GM12878 (cell line): ENCODE data around the gene MSL1. TPM values are rescaled to one million over a fixed set of nuclear protein-coding genes. Genes with fewer than 3 reads are reported as not detected.

Source experiments
- ATAC-seq: fragments of 200-7000 bp; cut with Tn5 transposase; 3 replicates; pipeline ENCODE4 v1.9.1; 2020; ENCODE audit warnings: mild to moderate bottlenecking, moderate library complexity
- BruUV-seq: library from RNA; stranded (reverse); fragments of 400-500 nt; replicated peaks from 2 replicates; lab custom pipeline; 2021; lab: Mats Ljungman, UMichigan
- CTCF ChIA-PET: fragments of 300-600 bp; sonication (Branson Sonifier 250); formaldehyde crosslinking; extraction: SDS; loops from one replicate; lab custom pipeline; 2021; ENCODE audit warnings: inconsistent platforms; lab: Yijun Ruan, JAX
- POLR2A ChIA-PET: fragments of 350-600 bp; formaldehyde crosslinking; extraction: SDS; loops from one replicate; lab custom pipeline; 2021; ENCODE audit warnings: inconsistent platforms; lab: Charles Lee
- RAD21 ChIA-PET: fragments of 300-600 bp; sonication (Branson Sonifier 250); formaldehyde crosslinking; loops from one replicate; lab custom pipeline; 2023; ENCODE audit warnings: antibody characterized with exemption; ENCODE audit not compliant: unreplicated experiment; lab: Charles Lee
- SMC1A ChIA-PET: fragments of 300-600 bp; sonication (Branson Sonifier 250); formaldehyde crosslinking; loops from one replicate; lab custom pipeline; 2023; ENCODE audit not compliant: unreplicated experiment, uncharacterized antibody; lab: Charles Lee
- DNase-seq: peaks from one replicate; pipeline ENCODE4 v3.0.0-alpha.2; 2011; ENCODE audit warnings: low read depth, low spot score
- FAIRE-seq: peaks from 3 replicates; lab custom pipeline; 2011; peaks lifted over from hg19 to GRCh38; lab: Jason Lieb, UNC
- H2AFZ ChIP-seq: 2 replicates; pipeline ENCODE4 v1.6.0; 2011; ENCODE audit warnings: low read depth, low read length, control low read depth; ENCODE audit not compliant: control insufficient read depth
- H3K27ac ChIP-seq: 2 replicates; pipeline ENCODE4 v1.5.1; 2011; ENCODE audit warnings: control low read depth; ENCODE audit not compliant: control insufficient read depth, insufficient read depth
- H3K27me3 ChIP-seq, 2 experiments: replicated peaks in 1 of 2; 2 replicates each; pipeline versions ENCODE4 v1.6.0 to v1.6.1; 2011; ENCODE audit warnings: low read length in 1 of 2; ENCODE audit not compliant: control insufficient read depth in 2 of 2, insufficient read depth in 2 of 2
- H3K36me3 ChIP-seq, 2 experiments: 2 replicates each; pipeline ENCODE4 v1.5.1; 2011; ENCODE audit warnings: low read length in 1 of 2; ENCODE audit not compliant: control insufficient read depth in 2 of 2, insufficient read depth in 2 of 2
- H3K4me1 ChIP-seq: 2 replicates; pipeline ENCODE4 v1.6.1; 2011; ENCODE audit warnings: mild to moderate bottlenecking, low read length, moderate library complexity, mixed read lengths; ENCODE audit not compliant: control insufficient read depth, insufficient read depth
- H3K4me2 ChIP-seq: 2 replicates; pipeline ENCODE4 v1.6.0; 2011; ENCODE audit warnings: control low read depth; ENCODE audit not compliant: control insufficient read depth, insufficient read depth
- H3K4me3 ChIP-seq: fragments of 200-600 bp; sonication (generic); 2 replicates; pipeline ENCODE4 v1.5.1; 2016
- H3K79me2 ChIP-seq: 2 replicates; pipeline ENCODE4 v1.6.0; 2011; ENCODE audit warnings: low read length; ENCODE audit not compliant: control insufficient read depth, insufficient read depth
- H3K9ac ChIP-seq: 2 replicates; pipeline ENCODE4 v1.8.0; 2011; ENCODE audit warnings: low read length, control low read depth, mixed read lengths; ENCODE audit not compliant: control insufficient read depth, insufficient read depth
- H3K9me3 ChIP-seq: replicated peaks from 3 replicates; pipeline ENCODE4 v1.5.1; 2011; ENCODE audit warnings: mild to moderate bottlenecking, low read length; ENCODE audit not compliant: control insufficient read depth, insufficient read depth
- H4K20me1 ChIP-seq: 2 replicates; pipeline ENCODE4 v1.6.0; 2011; ENCODE audit not compliant: control insufficient read depth, insufficient read depth
- ATF3 ChIP-seq: IDR thresholded peaks from 2 replicates; pipeline ENCODE4 v1.6.1; 2011; ENCODE audit warnings: low read depth, mild to moderate bottlenecking, low read length, moderate library complexity, borderline replicate concordance; ENCODE audit errors: extremely low read depth
- BHLHE40 ChIP-seq, 2 experiments: fragments of 450-650 bp in 1 of 2; IDR thresholded peaks; 2 replicates each; pipeline ENCODE4 v1.6.1; 2011 to 2017; ENCODE audit warnings: low read depth in 2 of 2, borderline replicate concordance in 1 of 2, improper control_type of control experiment in 1 of 2, low read length in 1 of 2, mild to moderate bottlenecking in 1 of 2
- PAX5 ChIP-seq: IDR thresholded peaks from 2 replicates; pipeline ENCODE4 v1.6.1; 2011; ENCODE audit warnings: low read depth, low read length, borderline replicate concordance
- POLR2AphosphoS2 ChIP-seq: IDR thresholded peaks from 2 replicates; pipeline ENCODE4 v1.6.1; 2011; ENCODE audit warnings: low read depth, mild to moderate bottlenecking, low read length, improper control_type of control experiment, moderate library complexity
- RAD21 ChIP-seq: IDR thresholded peaks from 2 replicates; pipeline ENCODE4 v1.6.1; 2011; ENCODE audit warnings: mild to moderate bottlenecking, low read depth, low read length, moderate library complexity; ENCODE audit not compliant: insufficient read depth
- SKIL ChIP-seq: fragments of 450-650 bp; IDR thresholded peaks from 2 replicates; pipeline ENCODE4 v1.6.1; 2017; ENCODE audit warnings: mild to moderate bottlenecking, low read depth, inconsistent platforms; ENCODE audit not compliant: poor library complexity, severe bottlenecking
- SPI1 ChIP-seq: IDR thresholded peaks from 2 replicates; pipeline ENCODE4 v1.6.1; 2011; ENCODE audit warnings: low read depth, mild to moderate bottlenecking, low read length, moderate library complexity, borderline replicate concordance; ENCODE audit not compliant: insufficient read depth
- TARDBP ChIP-seq: IDR thresholded peaks from 2 replicates; pipeline ENCODE4 v1.6.1; 2016; ENCODE audit warnings: borderline replicate concordance
- TBL1XR1 ChIP-seq: IDR thresholded peaks from 2 replicates; pipeline ENCODE4 v1.6.1; 2012; ENCODE audit warnings: low read depth, low read length, improper control_type of control experiment
- ZBTB33 ChIP-seq: fragments of 450-650 bp; IDR thresholded peaks from 2 replicates; pipeline ENCODE4 v1.6.1; 2017; ENCODE audit warnings: mild to moderate bottlenecking
- WGBS: methylation state at CpG from one replicate; pipeline ENCODE4 v1.1.6; 2016; ENCODE audit warnings: low lambda C conversion rate; ENCODE audit not compliant: insufficient replicate concordance, insufficient coverage; ENCODE audit errors: missing lambda C conversion rate; 5-methylcytosine and 5-hydroxymethylcytosine counted together
- in situ Hi-C: fragments of 300-500 bp; cut with MboI; formaldehyde crosslinking; loops from 9 replicates; pipeline ENCODE4 v1.14.3; 2018; ENCODE audit warnings: mixed read lengths
- intact Hi-C: fragments of 100-400 bp; cut with micrococcal nuclease; formaldehyde crosslinking; loops from one replicate; pipeline ENCODE4 v1.14.2; 2022; ENCODE audit not compliant: unreplicated experiment
- polyA plus RNA-seq, 11 experiments: library from polyadenylated mRNA; depleted of rRNA in 4 of 11; unstranded in 6 of 11; stranded (reverse) in 5 of 11; fragments of >200 nt; fragmentation: Nextera tagmentation in 4 of 11; fragmentation: Illumina TruSeq in 1 of 11; extraction: Ambion mirVana in 4 of 11; extraction: Trizol in 1 of 11; gene quantifications; 1 replicate in 1 of 11; 2 replicates in 10 of 11; pipeline versions ENCODE4 v1.2.1 to v1.2.3, GENCODE V29; 2011 to 2016; ENCODE audit warnings: inconsistent platforms in 2 of 11, missing spikeins in 2 of 11, low read depth in 1 of 11
- total RNA-seq, 4 experiments: library from RNA; depleted of rRNA in 3 of 4; stranded (reverse); fragments of >200 nt in 3 of 4; fragmentation: Illumina TruSeq in 1 of 4; extraction: Trizol in 1 of 4; gene quantifications; 2 replicates each; pipeline versions ENCODE4 v1.2.1 to v1.2.3, GENCODE V29; 2013 to 2021
- TF ChIP-seq, protein P1 (sequence below): fragments of 450-650 bp; formaldehyde crosslinking; IDR thresholded peaks from 2 replicates; pipeline ENCODE4 v1.4.0; 2020; ENCODE audit warnings: mild to moderate bottlenecking, moderate library complexity
- TF ChIP-seq, protein P2 (sequence below): fragments of 450-650 bp; IDR thresholded peaks from 2 replicates; pipeline ENCODE4 v1.6.1; 2017; ENCODE audit warnings: antibody characterized with exemption, mild to moderate bottlenecking, moderate library complexity

MSL1 gene
- total and polyA plus RNA-seq, 10 of the 15 experiments (the other 5 are each of a cell fraction or from before 2014, with no cell fraction given): 6.1 to 95.2 (median 51.8) TPM

DNA sequence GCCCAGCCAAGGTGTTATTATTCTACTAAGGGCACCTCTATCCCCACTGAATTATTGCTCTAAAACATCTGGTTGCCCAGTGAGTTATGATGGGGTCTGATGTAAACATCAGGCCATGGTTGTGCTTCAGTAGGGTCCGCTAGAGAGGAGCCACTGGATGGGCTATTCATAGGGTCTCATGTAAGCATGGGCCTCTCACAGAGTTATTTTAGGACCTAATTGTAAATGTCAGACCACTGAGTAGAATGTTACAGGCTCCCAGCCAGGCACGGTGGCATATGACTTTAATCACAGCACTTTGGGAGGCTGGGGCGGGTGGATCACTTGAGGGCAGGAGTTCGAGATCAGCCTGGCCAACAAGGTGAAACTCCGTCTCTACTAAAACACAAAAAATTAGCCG, 60.8 kb downstream of the MSL1 start:
- intact Hi-C loops: no loop called here
- Histone ChIP-seq H3K9me3 (no peaks in the 10 kb centered on the region), H3K9ac (no peak overlapping the region), H4K20me1 (no peaks in the 10 kb centered on the region), H3K36me3 (no peaks in the 10 kb centered on the region), H3K4me1 (no peaks in the 10 kb centered on the region), H3K4me3 (no peak overlapping the region), H3K4me2 (no peak overlapping the region), H3K27me3 (no peaks in the 10 kb centered on the region), H3K79me2 (no peaks in the 10 kb centered on the region), H2AFZ (no peak overlapping the region), H3K27ac (no peak overlapping the region)
- in situ Hi-C loops: no loop called here
- RAD21 ChIA-PET: interaction anchor here (1.0 kb wide), 1 partner anchor 69 kb away, joined by 3 read pairs; no protein-coding TSS in a partner anchor
- DNase-seq: no peak
- no peak for ATAC-seq
- BruUV-seq: no TSS peak
- WGBS: 82% methylated on average over 6 of the region's 6 CpGs
- SMC1A ChIA-PET: no interaction called here
- CTCF ChIA-PET: interaction anchor here (0.8 to 2.9 kb wide), 2 partner anchors 69 to 71 kb away, joined by 3 to 14 read pairs; no protein-coding TSS in a partner anchor
- POLR2A ChIA-PET: no interaction called here
- FAIRE-seq: no peak
- TF ChIP-seq, protein P1, sequence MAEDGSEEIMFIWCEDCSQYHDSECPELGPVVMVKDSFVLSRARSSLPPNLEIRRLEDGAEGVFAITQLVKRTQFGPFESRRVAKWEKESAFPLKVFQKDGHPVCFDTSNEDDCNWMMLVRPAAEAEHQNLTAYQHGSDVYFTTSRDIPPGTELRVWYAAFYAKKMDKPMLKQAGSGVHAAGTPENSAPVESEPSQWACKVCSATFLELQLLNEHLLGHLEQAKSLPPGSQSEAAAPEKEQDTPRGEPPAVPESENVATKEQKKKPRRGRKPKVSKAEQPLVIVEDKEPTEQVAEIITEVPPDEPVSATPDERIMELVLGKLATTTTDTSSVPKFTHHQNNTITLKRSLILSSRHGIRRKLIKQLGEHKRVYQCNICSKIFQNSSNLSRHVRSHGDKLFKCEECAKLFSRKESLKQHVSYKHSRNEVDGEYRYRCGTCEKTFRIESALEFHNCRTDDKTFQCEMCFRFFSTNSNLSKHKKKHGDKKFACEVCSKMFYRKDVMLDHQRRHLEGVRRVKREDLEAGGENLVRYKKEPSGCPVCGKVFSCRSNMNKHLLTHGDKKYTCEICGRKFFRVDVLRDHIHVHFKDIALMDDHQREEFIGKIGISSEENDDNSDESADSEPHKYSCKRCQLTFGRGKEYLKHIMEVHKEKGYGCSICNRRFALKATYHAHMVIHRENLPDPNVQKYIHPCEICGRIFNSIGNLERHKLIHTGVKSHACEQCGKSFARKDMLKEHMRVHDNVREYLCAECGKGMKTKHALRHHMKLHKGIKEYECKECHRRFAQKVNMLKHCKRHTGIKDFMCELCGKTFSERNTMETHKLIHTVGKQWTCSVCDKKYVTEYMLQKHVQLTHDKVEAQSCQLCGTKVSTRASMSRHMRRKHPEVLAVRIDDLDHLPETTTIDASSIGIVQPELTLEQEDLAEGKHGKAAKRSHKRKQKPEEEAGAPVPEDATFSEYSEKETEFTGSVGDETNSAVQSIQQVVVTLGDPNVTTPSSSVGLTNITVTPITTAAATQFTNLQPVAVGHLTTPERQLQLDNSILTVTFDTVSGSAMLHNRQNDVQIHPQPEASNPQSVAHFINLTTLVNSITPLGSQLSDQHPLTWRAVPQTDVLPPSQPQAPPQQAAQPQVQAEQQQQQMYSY: no peak
- TF ChIP-seq TARDBP (no peak), PAX5 (no peak), BHLHE40 (IDR thresholded peaks at IDR 0.05; ENCODE audit: borderline replicate concordance in 1 of 2, low read depth in 2 of 2, low read length in 1 of 2) (no peak), SKIL (no peak), ZBTB33 (no peak), TBL1XR1 (no peak), SPI1 (no peak), RAD21 (no peak), ATF3 (no peak), POLR2AphosphoS2 (no peak)
- TF ChIP-seq, protein P2, sequence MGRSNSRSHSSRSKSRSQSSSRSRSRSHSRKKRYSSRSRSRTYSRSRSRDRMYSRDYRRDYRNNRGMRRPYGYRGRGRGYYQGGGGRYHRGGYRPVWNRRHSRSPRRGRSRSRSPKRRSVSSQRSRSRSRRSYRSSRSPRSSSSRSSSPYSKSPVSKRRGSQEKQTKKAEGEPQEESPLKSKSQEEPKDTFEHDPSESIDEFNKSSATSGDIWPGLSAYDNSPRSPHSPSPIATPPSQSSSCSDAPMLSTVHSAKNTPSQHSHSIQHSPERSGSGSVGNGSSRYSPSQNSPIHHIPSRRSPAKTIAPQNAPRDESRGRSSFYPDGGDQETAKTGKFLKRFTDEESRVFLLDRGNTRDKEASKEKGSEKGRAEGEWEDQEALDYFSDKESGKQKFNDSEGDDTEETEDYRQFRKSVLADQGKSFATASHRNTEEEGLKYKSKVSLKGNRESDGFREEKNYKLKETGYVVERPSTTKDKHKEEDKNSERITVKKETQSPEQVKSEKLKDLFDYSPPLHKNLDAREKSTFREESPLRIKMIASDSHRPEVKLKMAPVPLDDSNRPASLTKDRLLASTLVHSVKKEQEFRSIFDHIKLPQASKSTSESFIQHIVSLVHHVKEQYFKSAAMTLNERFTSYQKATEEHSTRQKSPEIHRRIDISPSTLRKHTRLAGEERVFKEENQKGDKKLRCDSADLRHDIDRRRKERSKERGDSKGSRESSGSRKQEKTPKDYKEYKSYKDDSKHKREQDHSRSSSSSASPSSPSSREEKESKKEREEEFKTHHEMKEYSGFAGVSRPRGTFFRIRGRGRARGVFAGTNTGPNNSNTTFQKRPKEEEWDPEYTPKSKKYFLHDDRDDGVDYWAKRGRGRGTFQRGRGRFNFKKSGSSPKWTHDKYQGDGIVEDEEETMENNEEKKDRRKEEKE: no peak
